MM.1S (cell line): ENCODE data around the gene MYO16.

Experiments used
- EZH2 ChIP-seq: fragments of 300-600 bp; sonication (generic); optimal IDR thresholded peaks from 2 replicates; pipeline ENCODE3; 2017; ENCODE audit warnings: low read depth, mild to moderate bottlenecking, antibody characterized with exemption, low read length, mixed read lengths
- TF ChIP-seq, protein P1 (sequence below): fragments of 300-600 bp; sonication (generic); IDR thresholded peaks from 2 replicates; pipeline ENCODE4 v1.5.1; 2016; ENCODE audit warnings: antibody characterized with exemption, low read length, mixed read lengths

DNA sequence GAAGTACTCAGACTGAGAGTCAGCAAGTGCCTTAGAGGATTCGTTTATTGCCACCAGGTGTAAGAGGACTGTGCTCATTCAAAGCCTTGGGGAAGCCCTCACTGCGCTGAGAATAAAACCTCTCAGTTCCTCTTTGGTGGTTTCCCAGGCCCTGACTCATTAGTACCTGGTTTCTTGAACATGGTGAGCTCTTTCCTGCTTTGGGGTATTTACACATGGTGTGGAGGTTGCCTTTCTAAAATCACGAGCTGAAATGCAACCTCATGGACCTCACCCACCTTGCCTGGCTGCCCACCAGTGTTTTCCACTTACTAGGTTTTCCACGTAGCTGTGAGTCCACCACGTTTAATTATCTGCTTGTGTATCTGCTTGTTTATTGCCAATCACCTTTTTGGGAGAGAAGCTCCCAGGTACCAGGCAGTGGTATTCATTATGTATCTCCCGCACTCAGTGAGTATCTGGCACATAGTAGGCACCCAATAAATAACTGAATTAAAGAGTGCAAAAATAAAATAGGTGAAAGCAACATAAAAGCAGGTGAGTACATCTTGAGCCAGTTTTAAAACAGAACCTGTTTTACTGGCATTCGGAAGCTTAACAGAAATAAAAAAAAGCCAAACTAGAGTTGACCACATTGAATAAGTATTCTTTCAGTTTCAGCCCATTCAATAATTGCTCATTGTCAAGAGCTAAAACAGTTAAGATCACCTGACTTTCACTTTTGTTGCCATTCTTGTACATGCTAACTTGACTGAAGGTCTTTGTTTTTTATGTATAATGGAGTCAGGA is 533.0 kb downstream of the MYO16 start:
- TF ChIP-seq, protein P1, sequence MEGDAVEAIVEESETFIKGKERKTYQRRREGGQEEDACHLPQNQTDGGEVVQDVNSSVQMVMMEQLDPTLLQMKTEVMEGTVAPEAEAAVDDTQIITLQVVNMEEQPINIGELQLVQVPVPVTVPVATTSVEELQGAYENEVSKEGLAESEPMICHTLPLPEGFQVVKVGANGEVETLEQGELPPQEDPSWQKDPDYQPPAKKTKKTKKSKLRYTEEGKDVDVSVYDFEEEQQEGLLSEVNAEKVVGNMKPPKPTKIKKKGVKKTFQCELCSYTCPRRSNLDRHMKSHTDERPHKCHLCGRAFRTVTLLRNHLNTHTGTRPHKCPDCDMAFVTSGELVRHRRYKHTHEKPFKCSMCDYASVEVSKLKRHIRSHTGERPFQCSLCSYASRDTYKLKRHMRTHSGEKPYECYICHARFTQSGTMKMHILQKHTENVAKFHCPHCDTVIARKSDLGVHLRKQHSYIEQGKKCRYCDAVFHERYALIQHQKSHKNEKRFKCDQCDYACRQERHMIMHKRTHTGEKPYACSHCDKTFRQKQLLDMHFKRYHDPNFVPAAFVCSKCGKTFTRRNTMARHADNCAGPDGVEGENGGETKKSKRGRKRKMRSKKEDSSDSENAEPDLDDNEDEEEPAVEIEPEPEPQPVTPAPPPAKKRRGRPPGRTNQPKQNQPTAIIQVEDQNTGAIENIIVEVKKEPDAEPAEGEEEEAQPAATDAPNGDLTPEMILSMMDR = no peak
- no peak for TF ChIP-seq EZH2
